ENCODE measurements around the gene ATE1. TPM values are rescaled to one million over a fixed set of nuclear protein-coding genes. Genes with fewer than 3 reads are reported as not detected.

ATE1 gene
- total RNA-seq, 1 experiment from 2014 or later: 39.2 TPM

DNA sequence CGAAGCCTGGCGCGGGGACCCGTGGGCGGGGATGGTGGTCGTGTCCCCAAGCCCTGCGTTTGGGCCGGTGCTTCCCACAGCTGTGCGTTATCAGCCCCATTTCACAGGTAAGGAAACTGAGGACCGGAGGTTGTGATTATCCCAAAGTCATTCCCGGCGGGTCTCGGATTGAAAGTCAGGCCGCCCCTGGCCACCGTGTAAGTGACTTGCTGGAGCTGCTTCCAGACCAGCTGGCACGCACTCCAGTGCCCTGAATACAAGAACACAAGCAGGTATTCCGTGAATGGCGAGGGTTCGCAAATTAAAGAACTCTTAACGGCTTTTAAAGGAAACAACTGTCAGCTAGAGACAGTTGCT lies 675 bp upstream of the ATE1 start:
- peaks cover 38% of the 10 kb centered on the region for H3K79me2 ChIP-seq (ENCODE audit: insufficient read depth, low read length)
- H3K4me3 ChIP-seq (replicated peaks in 1 of 2; ENCODE audit: low read depth in 1 of 2, low read length in 2 of 2): peak overlapping the region; percentile 83
- TF ChIP-seq, protein P1, sequence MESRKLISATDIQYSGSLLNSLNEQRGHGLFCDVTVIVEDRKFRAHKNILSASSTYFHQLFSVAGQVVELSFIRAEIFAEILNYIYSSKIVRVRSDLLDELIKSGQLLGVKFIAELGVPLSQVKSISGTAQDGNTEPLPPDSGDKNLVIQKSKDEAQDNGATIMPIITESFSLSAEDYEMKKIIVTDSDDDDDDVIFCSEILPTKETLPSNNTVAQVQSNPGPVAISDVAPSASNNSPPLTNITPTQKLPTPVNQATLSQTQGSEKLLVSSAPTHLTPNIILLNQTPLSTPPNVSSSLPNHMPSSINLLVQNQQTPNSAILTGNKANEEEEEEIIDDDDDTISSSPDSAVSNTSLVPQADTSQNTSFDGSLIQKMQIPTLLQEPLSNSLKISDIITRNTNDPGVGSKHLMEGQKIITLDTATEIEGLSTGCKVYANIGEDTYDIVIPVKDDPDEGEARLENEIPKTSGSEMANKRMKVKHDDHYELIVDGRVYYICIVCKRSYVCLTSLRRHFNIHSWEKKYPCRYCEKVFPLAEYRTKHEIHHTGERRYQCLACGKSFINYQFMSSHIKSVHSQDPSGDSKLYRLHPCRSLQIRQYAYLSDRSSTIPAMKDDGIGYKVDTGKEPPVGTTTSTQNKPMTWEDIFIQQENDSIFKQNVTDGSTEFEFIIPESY (IDR thresholded peaks at IDR 0.05; ENCODE audit: extremely low read depth, insufficient replicate concordance, low read length): peak; percentile 18
- TF ChIP-seq FOSL1 (IDR thresholded peaks at IDR 0.05; ENCODE audit: low read depth): no peak
- no peak; the same call in none of the 2 replicates for TF ChIP-seq EGR1 (IDR thresholded peaks at IDR 0.05; ENCODE audit: low read depth)
- TF ChIP-seq, protein P2, sequence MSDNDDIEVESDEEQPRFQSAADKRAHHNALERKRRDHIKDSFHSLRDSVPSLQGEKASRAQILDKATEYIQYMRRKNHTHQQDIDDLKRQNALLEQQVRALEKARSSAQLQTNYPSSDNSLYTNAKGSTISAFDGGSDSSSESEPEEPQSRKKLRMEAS (IDR thresholded peaks at IDR 0.05): no peak
- TF ChIP-seq, protein P3, sequence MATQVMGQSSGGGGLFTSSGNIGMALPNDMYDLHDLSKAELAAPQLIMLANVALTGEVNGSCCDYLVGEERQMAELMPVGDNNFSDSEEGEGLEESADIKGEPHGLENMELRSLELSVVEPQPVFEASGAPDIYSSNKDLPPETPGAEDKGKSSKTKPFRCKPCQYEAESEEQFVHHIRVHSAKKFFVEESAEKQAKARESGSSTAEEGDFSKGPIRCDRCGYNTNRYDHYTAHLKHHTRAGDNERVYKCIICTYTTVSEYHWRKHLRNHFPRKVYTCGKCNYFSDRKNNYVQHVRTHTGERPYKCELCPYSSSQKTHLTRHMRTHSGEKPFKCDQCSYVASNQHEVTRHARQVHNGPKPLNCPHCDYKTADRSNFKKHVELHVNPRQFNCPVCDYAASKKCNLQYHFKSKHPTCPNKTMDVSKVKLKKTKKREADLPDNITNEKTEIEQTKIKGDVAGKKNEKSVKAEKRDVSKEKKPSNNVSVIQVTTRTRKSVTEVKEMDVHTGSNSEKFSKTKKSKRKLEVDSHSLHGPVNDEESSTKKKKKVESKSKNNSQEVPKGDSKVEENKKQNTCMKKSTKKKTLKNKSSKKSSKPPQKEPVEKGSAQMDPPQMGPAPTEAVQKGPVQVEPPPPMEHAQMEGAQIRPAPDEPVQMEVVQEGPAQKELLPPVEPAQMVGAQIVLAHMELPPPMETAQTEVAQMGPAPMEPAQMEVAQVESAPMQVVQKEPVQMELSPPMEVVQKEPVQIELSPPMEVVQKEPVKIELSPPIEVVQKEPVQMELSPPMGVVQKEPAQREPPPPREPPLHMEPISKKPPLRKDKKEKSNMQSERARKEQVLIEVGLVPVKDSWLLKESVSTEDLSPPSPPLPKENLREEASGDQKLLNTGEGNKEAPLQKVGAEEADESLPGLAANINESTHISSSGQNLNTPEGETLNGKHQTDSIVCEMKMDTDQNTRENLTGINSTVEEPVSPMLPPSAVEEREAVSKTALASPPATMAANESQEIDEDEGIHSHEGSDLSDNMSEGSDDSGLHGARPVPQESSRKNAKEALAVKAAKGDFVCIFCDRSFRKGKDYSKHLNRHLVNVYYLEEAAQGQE (IDR thresholded peaks at IDR 0.05; ENCODE audit: low read depth): no peak
- no peaks in the 10 kb centered on the region for H4K20me1 ChIP-seq (ENCODE audit: insufficient read depth)
- no peaks in the 10 kb centered on the region for H3K36me3 ChIP-seq (ENCODE audit: control insufficient read depth in 1 of 2, insufficient read depth in 2 of 2, low read length in 2 of 2)
- no peaks in the 10 kb centered on the region for H3K9me3 ChIP-seq (ENCODE audit: control insufficient read depth in 1 of 2, insufficient read depth in 1 of 2, low read depth in 1 of 2, low read length in 2 of 2)
- ChIA-PET CTCF (interaction anchor here (1.0 kb wide), 1 partner anchor 184 kb away, joined by 3 read pairs; no protein-coding TSS in a partner anchor), RAD21 (ENCODE audit: low non-redundant PET in 1 of 2, low total read pairs in 2 of 2, uncharacterized antibody in 2 of 2, unreplicated experiment in 2 of 2) (no interaction called here), POLR2A (interaction anchor here (1.5 to 1.6 kb wide), 2 partner anchors 20 to 185 kb away, joined by 4 to 6 read pairs; no protein-coding TSS in a partner anchor)
- H3K4me2 ChIP-seq (ENCODE audit: low read length): peak overlapping the region; percentile 79
- no peaks in the 10 kb centered on the region for H3K27me3 ChIP-seq (ENCODE audit: insufficient read depth, low read length)
- H3K9me2 ChIP-seq (ENCODE audit: insufficient read depth): no peaks in the 10 kb centered on the region
- no peak for DNase-seq (ENCODE audit: low read depth, low spot score)
- intact Hi-C loops (cut with micrococcal nuclease): loop anchor here (2.0 to 10.0 kb wide), 5 partner anchors 46 to 604 kb away; partner anchors contain the start of gene NSMCE4A
- peak overlapping the region; percentile 96 for H3K9ac ChIP-seq (ENCODE audit: low read length)
- ATAC-seq: peak; percentile 18
- no TSS peak for BruUV-seq (replicated peaks)
- peak overlapping the region; percentile 10 for H2AFZ ChIP-seq (ENCODE audit: low read depth, low read length, poor library complexity, severe bottlenecking)
- peak overlapping the region; percentile 92 for H3K27ac ChIP-seq (ENCODE audit: low read depth, low read length)
- peaks cover 10 to 17% of the 10 kb centered on the region in 2 experiments; a peak in 3 of 4 replicates for H3K4me1 ChIP-seq (ENCODE audit: control insufficient read depth in 1 of 2, insufficient read depth in 2 of 2, low read length in 2 of 2)

Data from HCT116 (cell line).